ENCODE results near the gene ATP6V0A4.

The ATP6V0A4 gene

GRCh38 chr7:138670594-138670993 is 127.4 kb downstream of the ATP6V0A4 start:
- H3K27me3 ChIP-seq (ENCODE audit: control insufficient read depth in 1 of 2, insufficient read depth in 2 of 2, low read length in 2 of 2): peaks cover 0 to 7% of the 10 kb centered on the region in 2 donors

GRCh38 chr7:138669364-138669763 is 128.6 kb downstream of the ATP6V0A4 start:
- no peak overlapping the region for H3K27ac ChIP-seq (ENCODE audit: low read length)
- H3K4me1 ChIP-seq (ENCODE audit: control insufficient read depth, insufficient read depth, low read length): peaks cover 2% of the 10 kb centered on the region

More at GRCh38 chr7:138670594-138670993, 127.4 kb downstream of the ATP6V0A4 start:
- Histone ChIP-seq H3K36me3 (ENCODE audit: control insufficient read depth in 2 of 2, insufficient read depth in 2 of 2, low read length in 2 of 2) (no peaks in the 10 kb centered on the region), H3K27ac (ENCODE audit: low read length) (no peak overlapping the region), H3K4me1 (ENCODE audit: control insufficient read depth, insufficient read depth, low read length) (no peaks in the 10 kb centered on the region), H3K4me3 (ENCODE audit: low read length in 2 of 2) (no peak overlapping the region), H3K9ac (ENCODE audit: low read length in 2 of 2) (no peak overlapping the region), H3K9me3 (ENCODE audit: control insufficient read depth in 2 of 2, low read length in 2 of 2) (peaks cover 0 to 6% of the 10 kb centered on the region in 2 donors)

DNA sequence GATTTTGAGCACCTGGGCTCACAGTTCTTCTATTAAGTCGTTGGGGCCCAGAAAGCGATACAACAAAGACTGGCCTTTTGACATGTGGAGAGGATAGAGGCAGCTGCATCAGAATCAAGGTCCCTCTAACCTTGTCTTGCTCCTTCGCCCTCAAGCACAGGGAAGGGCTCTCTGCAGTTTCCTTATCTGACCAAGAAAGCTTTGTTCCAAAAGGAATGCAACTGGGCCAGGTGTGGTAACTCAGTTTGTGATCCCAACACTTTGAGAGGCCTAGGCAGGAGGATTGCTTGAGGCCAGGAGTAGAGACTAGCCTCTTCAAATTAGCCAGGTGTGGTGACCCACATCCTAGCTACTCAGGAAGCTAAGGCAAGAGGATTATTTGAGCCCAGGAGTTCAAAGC is 129.1 kb downstream of the ATP6V0A4 start:
- H3K36me3 ChIP-seq (ENCODE audit: control insufficient read depth in 2 of 2, insufficient read depth in 2 of 2, low read length in 2 of 2): no peaks in the 10 kb centered on the region
- H3K27ac ChIP-seq (ENCODE audit: low read length): no peak overlapping the region
- H3K4me3 ChIP-seq (ENCODE audit: low read length in 2 of 2): no peak overlapping the region
- no peak overlapping the region for H3K9ac ChIP-seq (ENCODE audit: low read length in 2 of 2)
- peaks cover 5 to 11% of the 10 kb centered on the region in 2 donors for H3K27me3 ChIP-seq (ENCODE audit: control insufficient read depth in 1 of 2, insufficient read depth in 2 of 2, low read length in 2 of 2)
- peaks cover 6% of the 10 kb centered on the region for H3K4me1 ChIP-seq (ENCODE audit: control insufficient read depth, insufficient read depth, low read length)
- peaks cover 0 to 6% of the 10 kb centered on the region in 2 donors for H3K9me3 ChIP-seq (ENCODE audit: control insufficient read depth in 2 of 2, low read length in 2 of 2)

More at GRCh38 chr7:138669364-138669763, 128.6 kb downstream of the ATP6V0A4 start:
- peaks cover 2 to 11% of the 10 kb centered on the region in 2 donors for H3K27me3 ChIP-seq (ENCODE audit: control insufficient read depth in 1 of 2, insufficient read depth in 2 of 2, low read length in 2 of 2)
- H3K4me3 ChIP-seq (ENCODE audit: low read length in 2 of 2): no peak overlapping the region
- H3K9me3 ChIP-seq (ENCODE audit: control insufficient read depth in 2 of 2, low read length in 2 of 2): peaks cover 0 to 6% of the 10 kb centered on the region in 2 donors
- H3K9ac ChIP-seq (ENCODE audit: low read length in 2 of 2): no peak overlapping the region
- H3K36me3 ChIP-seq (ENCODE audit: control insufficient read depth in 2 of 2, insufficient read depth in 2 of 2, low read length in 2 of 2): no peaks in the 10 kb centered on the region

GRCh38 chr7:138668229-138668596 is 129.8 kb downstream of the ATP6V0A4 start:
- H3K27me3 ChIP-seq (ENCODE audit: control insufficient read depth in 1 of 2, insufficient read depth in 2 of 2, low read length in 2 of 2): peaks cover 5 to 11% of the 10 kb centered on the region in 2 donors
- H3K27ac ChIP-seq (ENCODE audit: low read length): no peak overlapping the region

GRCh38 chr7:138667535-138668228 is 130.3 kb downstream of the ATP6V0A4 start:
- Histone ChIP-seq H3K27ac (ENCODE audit: low read length) (no peak overlapping the region), H3K9ac (ENCODE audit: low read length in 2 of 2) (no peak overlapping the region), H3K27me3 (ENCODE audit: control insufficient read depth in 1 of 2, insufficient read depth in 2 of 2, low read length in 2 of 2) (peaks cover 5 to 11% of the 10 kb centered on the region in 2 donors), H3K4me1 (ENCODE audit: control insufficient read depth, insufficient read depth, low read length) (peaks cover 6% of the 10 kb centered on the region), H3K4me3 (ENCODE audit: low read length in 2 of 2) (no peak overlapping the region), H3K36me3 (ENCODE audit: control insufficient read depth in 2 of 2, insufficient read depth in 2 of 2, low read length in 2 of 2) (no peaks in the 10 kb centered on the region), H3K9me3 (ENCODE audit: control insufficient read depth in 2 of 2, low read length in 2 of 2) (peaks cover 0 to 6% of the 10 kb centered on the region in 2 donors)

More at GRCh38 chr7:138668229-138668596, 129.8 kb downstream of the ATP6V0A4 start:
- peaks cover 0 to 6% of the 10 kb centered on the region in 2 donors for H3K9me3 ChIP-seq (ENCODE audit: control insufficient read depth in 2 of 2, low read length in 2 of 2)
- H3K4me3 ChIP-seq (ENCODE audit: low read length in 2 of 2): no peak overlapping the region
- peaks cover 6% of the 10 kb centered on the region for H3K4me1 ChIP-seq (ENCODE audit: control insufficient read depth, insufficient read depth, low read length)
- no peak overlapping the region for H3K9ac ChIP-seq (ENCODE audit: low read length in 2 of 2)
- no peaks in the 10 kb centered on the region for H3K36me3 ChIP-seq (ENCODE audit: control insufficient read depth in 2 of 2, insufficient read depth in 2 of 2, low read length in 2 of 2)

GRCh38 chr7:138666385-138666784 is 131.6 kb downstream of the ATP6V0A4 start:
- H3K9me3 ChIP-seq (ENCODE audit: control insufficient read depth in 2 of 2, low read length in 2 of 2): peaks cover 0 to 6% of the 10 kb centered on the region in 2 donors
- H3K27ac ChIP-seq (ENCODE audit: low read length): no peak overlapping the region
- H3K4me1 ChIP-seq (ENCODE audit: control insufficient read depth, insufficient read depth, low read length): peaks cover 6% of the 10 kb centered on the region
- H3K9ac ChIP-seq (ENCODE audit: low read length in 2 of 2): no peak overlapping the region
- peaks cover 5 to 12% of the 10 kb centered on the region in 2 donors for H3K27me3 ChIP-seq (ENCODE audit: control insufficient read depth in 1 of 2, insufficient read depth in 2 of 2, low read length in 2 of 2)
- no peak overlapping the region for H3K4me3 ChIP-seq (ENCODE audit: low read length in 2 of 2)
- no peaks in the 10 kb centered on the region for H3K36me3 ChIP-seq (ENCODE audit: control insufficient read depth in 2 of 2, insufficient read depth in 2 of 2, low read length in 2 of 2)

- H3K4me1 ChIP-seq (ENCODE audit: control insufficient read depth, insufficient read depth, low read length): peaks cover 6% of the 10 kb centered on the region
- no peak overlapping the region for H3K27ac ChIP-seq (ENCODE audit: low read length)
- H3K9me3 ChIP-seq (ENCODE audit: control insufficient read depth in 2 of 2, low read length in 2 of 2): peaks cover 0 to 6% of the 10 kb centered on the region in 2 donors
- no peak overlapping the region for H3K9ac ChIP-seq (ENCODE audit: low read length in 2 of 2)
- H3K36me3 ChIP-seq (ENCODE audit: control insufficient read depth in 2 of 2, insufficient read depth in 2 of 2, low read length in 2 of 2): no peaks in the 10 kb centered on the region
- peaks cover 5 to 12% of the 10 kb centered on the region in 2 donors for H3K27me3 ChIP-seq (ENCODE audit: control insufficient read depth in 1 of 2, insufficient read depth in 2 of 2, low read length in 2 of 2)
- H3K4me3 ChIP-seq (ENCODE audit: low read length in 2 of 2): no peak overlapping the region
Observed at GRCh38 chr7:138665669-138666140, 132.3 kb downstream of the ATP6V0A4 start.

GRCh38 chr7:138665249-138665648 is 132.7 kb downstream of the ATP6V0A4 start:
- Histone ChIP-seq H3K9ac (ENCODE audit: low read length in 2 of 2) (no peak overlapping the region), H3K4me1 (ENCODE audit: control insufficient read depth, insufficient read depth, low read length) (peaks cover 6% of the 10 kb centered on the region), H3K9me3 (ENCODE audit: control insufficient read depth in 2 of 2, low read length in 2 of 2) (peaks cover 0 to 6% of the 10 kb centered on the region in 2 donors), H3K4me3 (ENCODE audit: low read length in 2 of 2) (no peak overlapping the region), H3K27ac (ENCODE audit: low read length) (no peak overlapping the region), H3K27me3 (ENCODE audit: control insufficient read depth in 1 of 2, insufficient read depth in 2 of 2, low read length in 2 of 2) (peaks cover 5 to 12% of the 10 kb centered on the region in 2 donors), H3K36me3 (ENCODE audit: control insufficient read depth in 2 of 2, insufficient read depth in 2 of 2, low read length in 2 of 2) (no peaks in the 10 kb centered on the region)

GRCh38 chr7:138663725-138664710 is 134.0 kb downstream of the ATP6V0A4 start:
- H3K4me3 ChIP-seq (ENCODE audit: low read length in 2 of 2): peak overlapping the region; percentile 27 to 40
- H3K9me3 ChIP-seq (ENCODE audit: control insufficient read depth in 2 of 2, low read length in 2 of 2): peaks cover 0 to 4% of the 10 kb centered on the region in 2 donors
- no peaks in the 10 kb centered on the region for H3K36me3 ChIP-seq (ENCODE audit: control insufficient read depth in 2 of 2, insufficient read depth in 2 of 2, low read length in 2 of 2)
- H3K9ac ChIP-seq (ENCODE audit: low read length in 2 of 2): no peak overlapping the region
- H3K27me3 ChIP-seq (ENCODE audit: control insufficient read depth in 1 of 2, insufficient read depth in 2 of 2, low read length in 2 of 2): peaks cover 5 to 9% of the 10 kb centered on the region in 2 donors
- no peak overlapping the region for H3K27ac ChIP-seq (ENCODE audit: low read length)
- peaks cover 6% of the 10 kb centered on the region for H3K4me1 ChIP-seq (ENCODE audit: control insufficient read depth, insufficient read depth, low read length)

DNA sequence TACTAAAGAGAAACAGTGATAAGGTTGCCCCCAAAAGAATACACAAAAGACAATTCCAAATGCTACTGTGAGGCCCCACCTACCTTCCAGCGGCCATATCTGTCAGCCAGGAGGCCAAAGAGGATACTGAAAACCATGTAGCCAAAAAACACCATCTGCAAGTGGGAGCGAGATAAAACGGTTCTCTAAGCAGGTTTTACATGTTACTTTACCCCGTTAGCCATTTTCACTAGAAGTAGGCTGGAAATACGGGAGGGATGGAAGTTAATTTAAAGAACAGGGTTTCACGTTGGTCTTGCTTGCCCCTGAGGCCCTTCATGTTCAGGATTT is 135.0 kb downstream of the ATP6V0A4 start:
- Histone ChIP-seq H3K4me1 (ENCODE audit: control insufficient read depth, insufficient read depth, low read length) (peaks cover 6% of the 10 kb centered on the region), H3K4me3 (ENCODE audit: low read length in 2 of 2) (no peak overlapping the region), H3K27me3 (ENCODE audit: control insufficient read depth in 1 of 2, insufficient read depth in 2 of 2, low read length in 2 of 2) (peaks cover 5 to 8% of the 10 kb centered on the region in 2 donors), H3K9me3 (ENCODE audit: control insufficient read depth in 2 of 2, low read length in 2 of 2) (peaks cover 0 to 2% of the 10 kb centered on the region in 2 donors), H3K9ac (ENCODE audit: low read length in 2 of 2) (no peak overlapping the region), H3K36me3 (ENCODE audit: control insufficient read depth in 2 of 2, insufficient read depth in 2 of 2, low read length in 2 of 2) (no peaks in the 10 kb centered on the region), H3K27ac (ENCODE audit: low read length) (no peak overlapping the region)
